A673 (cell line): Measurements from ENCODE around the gene COLQ. TPM values are rescaled to one million over a fixed set of nuclear protein-coding genes. Genes with fewer than 3 reads are reported as not detected.

ENCODE experiments used
- BruUV-seq: library from RNA; stranded (reverse); fragments of 400-500 nt; replicated peaks from 2 replicates; lab custom pipeline; 2021; lab: Mats Ljungman, UMichigan
- CTCF ChIA-PET: fragments of 300-600 bp; sonication (Branson Sonifier 250); formaldehyde crosslinking; loops from one replicate; lab custom pipeline; 2022; ENCODE audit warnings: antibody characterized with exemption; lab: Charles Lee
- POLR2A ChIA-PET: fragments of 300-600 bp; sonication (Branson Sonifier 250); formaldehyde crosslinking; loops from one replicate; lab custom pipeline; 2022; ENCODE audit warnings: antibody characterized with exemption; ENCODE audit not compliant: low non-redundant PET; lab: Charles Lee
- DNase-seq: peaks from one replicate; pipeline ENCODE4 v3.0.0-alpha.2; 2015; ENCODE audit warnings: low spot score
- H3K27ac ChIP-seq: fragments of 200-600 bp; sonication (generic); 2 replicates; pipeline ENCODE4 v1.5.1; 2016; ENCODE audit warnings: mixed run types, low read depth, mild to moderate bottlenecking, mixed read lengths, antibody characterized with exemption, low read length; ENCODE audit not compliant: poor library complexity, severe bottlenecking
- H3K27me3 ChIP-seq: fragments of 200-600 bp; sonication (generic); replicated peaks from 2 replicates; pipeline ENCODE4 v1.6.1; 2017; ENCODE audit warnings: mixed run types, low read depth, mild to moderate bottlenecking, mixed read lengths, antibody characterized with exemption, low read length; ENCODE audit not compliant: insufficient read depth, poor library complexity
- H3K36me3 ChIP-seq: fragments of 200-600 bp; sonication (generic); 2 replicates; pipeline ENCODE4 v1.6.1; 2016; ENCODE audit warnings: mixed run types, mild to moderate bottlenecking, mixed read lengths, antibody characterized with exemption, low read length; ENCODE audit not compliant: insufficient read depth, poor library complexity, severe bottlenecking
- H3K4me1 ChIP-seq: fragments of 200-600 bp; sonication (generic); 2 replicates; pipeline ENCODE4 v1.6.1; 2017; ENCODE audit warnings: mixed run types, mild to moderate bottlenecking, mixed read lengths, antibody characterized with exemption, low read length; ENCODE audit not compliant: insufficient read depth, poor library complexity, severe bottlenecking
- H3K4me3 ChIP-seq: fragments of 200-600 bp; sonication (generic); 2 replicates; pipeline ENCODE4 v1.5.1; 2016; ENCODE audit warnings: low read depth, mixed run types, mild to moderate bottlenecking, mixed read lengths, low read length; ENCODE audit not compliant: poor library complexity, severe bottlenecking
- H3K9me3 ChIP-seq: fragments of 200-600 bp; sonication (generic); 2 replicates; pipeline ENCODE4 v1.6.1; 2016; ENCODE audit warnings: mixed run types, low read depth, mild to moderate bottlenecking, mixed read lengths, antibody characterized with exemption, low read length; ENCODE audit not compliant: poor library complexity, severe bottlenecking
- CTCF ChIP-seq: fragments of 300-800, 200-600 bp; sonication (generic); conservative IDR thresholded peaks from 2 replicates; pipeline ENCODE4 v1.5.1; 2017; ENCODE audit warnings: low read depth, mild to moderate bottlenecking, antibody characterized with exemption, low read length, moderate library complexity, mixed read lengths
- EZH2 ChIP-seq: fragments of 200-600 bp; sonication (generic); IDR thresholded peaks from 2 replicates; pipeline ENCODE4 v1.6.1; 2017; ENCODE audit warnings: borderline replicate concordance, low read depth, mild to moderate bottlenecking, mixed read lengths, antibody characterized with exemption, low read length; ENCODE audit not compliant: poor library complexity, severe bottlenecking
- intact Hi-C: fragments of 100-400 bp; cut with micrococcal nuclease; formaldehyde crosslinking; loops from one replicate; pipeline ENCODE4 v1.10.0; 2022; ENCODE audit not compliant: unreplicated experiment
- total RNA-seq: library from RNA; stranded (reverse); gene quantifications from 2 replicates; pipeline ENCODE4 v1.2.3, GENCODE V29; 2021

Gene COLQ
- total RNA-seq, 1 experiment from 2014 or later, result 0.21 TPM

GRCh38 chr3:15454965-15455364 lies 66.5 kb downstream of the COLQ start:
- ChIA-PET POLR2A (no interaction called here), CTCF (no interaction called here)
- DNase-seq, result no peak
- H3K4me1 ChIP-seq, result no peaks in the 10 kb centered on the region
- intact Hi-C loops, result no loop called here
- TF ChIP-seq CTCF (no peak), EZH2 (no peak)
- no peaks in the 10 kb centered on the region for H3K9me3 ChIP-seq
- no peaks in the 10 kb centered on the region for H3K36me3 ChIP-seq
- H3K27ac ChIP-seq, result no peak overlapping the region
- no peak overlapping the region for H3K4me3 ChIP-seq
- H3K27me3 ChIP-seq, result no peaks in the 10 kb centered on the region
- no TSS peak for BruUV-seq

- Histone ChIP-seq H3K27me3 (no peaks in the 10 kb centered on the region), H3K4me1 (no peaks in the 10 kb centered on the region), H3K4me3 (no peak overlapping the region), H3K36me3 (no peaks in the 10 kb centered on the region), H3K27ac (no peak overlapping the region), H3K9me3 (no peaks in the 10 kb centered on the region)
- intact Hi-C loops, result no loop called here
- no TSS peak for BruUV-seq
- no peak for TF ChIP-seq EZH2
- no peak for TF ChIP-seq CTCF
- no peak for DNase-seq
- POLR2A ChIA-PET, result interaction anchor here (0.5 kb wide), 1 partner anchor 71 kb away, joined by 3 read pairs; no protein-coding TSS in a partner anchor
- CTCF ChIA-PET, result no interaction called here
These were observed 67.4 kb downstream of the COLQ start for GRCh38 chr3:15453991-15454625.

GRCh38 chr3:15453501-15453900 lies 68.0 kb downstream of the COLQ start:
- TF ChIP-seq EZH2 (no peak), CTCF (no peak)
- no peaks in the 10 kb centered on the region for H3K4me1 ChIP-seq
- ChIA-PET CTCF (no interaction called here), POLR2A (no interaction called here)
- no peaks in the 10 kb centered on the region for H3K27me3 ChIP-seq
- intact Hi-C loops, result no loop called here
- no peak overlapping the region for H3K27ac ChIP-seq
- BruUV-seq, result no TSS peak
- no peaks in the 10 kb centered on the region for H3K36me3 ChIP-seq
- H3K9me3 ChIP-seq, result no peaks in the 10 kb centered on the region
- no peak for DNase-seq
- H3K4me3 ChIP-seq, result no peak overlapping the region
